H9 (cell line): ENCODE results near the gene DHRS1. TPM values are rescaled to one million over a fixed set of nuclear protein-coding genes. Genes with fewer than 3 reads are reported as not detected.

Source experiments
- DNase-seq: peaks from one replicate; pipeline ENCODE4 v3.0.0-alpha.2; 2017
- H2AFZ ChIP-seq: one replicate; pipeline ENCODE4 v1.6.1; 2013; ENCODE audit warnings: mild to moderate bottlenecking, low read length, control low read depth, moderate library complexity
- H2AK5ac ChIP-seq: 2 replicates; pipeline ENCODE4 v1.6.1; 2013; ENCODE audit warnings: low read length, control low read depth, mixed read lengths; ENCODE audit not compliant: insufficient read length
- H2BK120ac ChIP-seq: one replicate; pipeline ENCODE4 v1.6.1; 2013; ENCODE audit warnings: low read depth, mild to moderate bottlenecking, low read length, control low read depth, inconsistent platforms; ENCODE audit not compliant: poor library complexity, severe bottlenecking
- H2BK12ac ChIP-seq: 2 replicates; pipeline ENCODE4 v1.6.1; 2013; ENCODE audit warnings: low read length, control low read depth, mixed read lengths, low read depth; ENCODE audit not compliant: insufficient read length
- H2BK15ac ChIP-seq: 2 replicates; pipeline ENCODE4 v1.6.1; 2013; ENCODE audit warnings: low read depth, low read length, control low read depth
- H2BK20ac ChIP-seq: one replicate; pipeline ENCODE4 v1.6.1; 2013; ENCODE audit warnings: low read depth, mild to moderate bottlenecking, low read length, control low read depth, inconsistent platforms; ENCODE audit not compliant: poor library complexity, severe bottlenecking
- H2BK5ac ChIP-seq: 2 replicates; pipeline ENCODE4 v1.6.1; 2013; ENCODE audit warnings: low read length, control low read depth, mixed read lengths; ENCODE audit not compliant: insufficient read length
- H3K14ac ChIP-seq: 2 replicates; pipeline ENCODE4 v1.6.1; 2013; ENCODE audit warnings: low read length, control low read depth; ENCODE audit not compliant: insufficient read depth
- H3K18ac ChIP-seq: 2 replicates; pipeline ENCODE4 v1.6.1; 2013; ENCODE audit warnings: low read depth, mild to moderate bottlenecking, mixed read lengths, low read length, control low read depth; ENCODE audit not compliant: insufficient read length
- H3K23ac ChIP-seq: 2 replicates; pipeline ENCODE4 v1.6.1; 2013; ENCODE audit warnings: low read length, control low read depth, mixed read lengths, low read depth; ENCODE audit not compliant: insufficient read length
- H3K23me2 ChIP-seq: 2 replicates; pipeline ENCODE4 v1.6.1; 2013; ENCODE audit warnings: low read depth, mild to moderate bottlenecking, mixed read lengths, low read length, control low read depth; ENCODE audit not compliant: insufficient read length, poor library complexity, severe bottlenecking
- H3K27ac ChIP-seq: 2 replicates; pipeline ENCODE4 v1.5.1; 2013; ENCODE audit warnings: low read length, control low read depth, mixed read lengths, low read depth; ENCODE audit not compliant: insufficient read length
- H3K27me3 ChIP-seq: 2 replicates; pipeline ENCODE4 v1.6.1; 2013; ENCODE audit warnings: low read length, control low read depth, inconsistent platforms; ENCODE audit not compliant: insufficient read depth
- H3K4ac ChIP-seq: 2 replicates; pipeline ENCODE4 v1.6.1; 2013; ENCODE audit warnings: low read depth, mild to moderate bottlenecking, control low read depth, inconsistent platforms, low read length, moderate library complexity
- H3K4me1 ChIP-seq: 2 replicates; pipeline ENCODE4 v1.6.1; 2013; ENCODE audit warnings: low read length, control low read depth, inconsistent platforms; ENCODE audit not compliant: insufficient read depth
- H3K4me2 ChIP-seq: 2 replicates; pipeline ENCODE4 v1.6.1; 2013; ENCODE audit warnings: low read length, control low read depth, mixed read lengths; ENCODE audit not compliant: insufficient read length, insufficient read depth
- H3K56ac ChIP-seq: 2 replicates; pipeline ENCODE4 v1.6.1; 2013; ENCODE audit warnings: low read depth, mild to moderate bottlenecking, mixed read lengths, low read length, control low read depth; ENCODE audit not compliant: insufficient read length
- H3K79me1 ChIP-seq: 2 replicates; pipeline ENCODE4 v1.6.1; 2013; ENCODE audit warnings: low read depth, mild to moderate bottlenecking, moderate library complexity, low read length, control low read depth, inconsistent platforms; ENCODE audit not compliant: insufficient read depth, poor library complexity, severe bottlenecking
- H3K79me2 ChIP-seq: 2 replicates; pipeline ENCODE4 v1.6.1; 2013; ENCODE audit warnings: low read length, control low read depth, inconsistent platforms; ENCODE audit not compliant: insufficient read depth
- H3K9ac ChIP-seq: 2 replicates; pipeline ENCODE4 v1.6.1; 2013; ENCODE audit warnings: low read length, control low read depth, mixed read lengths; ENCODE audit not compliant: insufficient read length; ENCODE audit errors: extremely low read depth
- H3K9me3 ChIP-seq: one replicate; pipeline ENCODE4 v1.6.1; 2013; ENCODE audit warnings: low read depth, low read length, inconsistent platforms; ENCODE audit not compliant: control insufficient read depth
- H3T11ph ChIP-seq: one replicate; pipeline ENCODE4 v1.6.1; 2013; ENCODE audit warnings: mild to moderate bottlenecking, low read length, control low read depth, inconsistent platforms
- H4K20me1 ChIP-seq: one replicate; pipeline ENCODE4 v1.6.1; 2013; ENCODE audit not compliant: control insufficient read depth, insufficient read length, insufficient read depth
- H4K5ac ChIP-seq: 2 replicates; pipeline ENCODE4 v1.6.1; 2013; ENCODE audit warnings: low read depth, mild to moderate bottlenecking, mixed read lengths, low read length, control low read depth; ENCODE audit not compliant: insufficient read length
- H4K8ac ChIP-seq: replicated peaks from 2 replicates; pipeline ENCODE4 v1.6.1; 2013; ENCODE audit warnings: low read length, control low read depth, mixed read lengths, low read depth; ENCODE audit not compliant: insufficient read length
- H4K91ac ChIP-seq: 2 replicates; pipeline ENCODE4 v1.6.1; 2013; ENCODE audit warnings: low read depth, mild to moderate bottlenecking, moderate library complexity, mixed read lengths, low read length, control low read depth; ENCODE audit not compliant: insufficient read length
- H3K27ac Mint-ChIP-seq, 3 experiments: 2 replicates in 2 of 3; 3 replicates in 1 of 3; pipeline ENCODE4 v1.8.0; 2020 to 2021; ENCODE audit warnings: mixed read lengths in 3 of 3, mild to moderate bottlenecking in 1 of 3, moderate library complexity in 1 of 3
- H3K27me3 Mint-ChIP-seq: 2 replicates; pipeline ENCODE4 v1.8.0; 2021; ENCODE audit warnings: low read depth, mild to moderate bottlenecking, moderate library complexity, mixed read lengths
- H3K36me3 Mint-ChIP-seq, 3 experiments: 2 replicates in 2 of 3; 3 replicates in 1 of 3; pipeline ENCODE4 v1.8.0; 2020 to 2021; ENCODE audit warnings: low read depth in 3 of 3, mixed read lengths in 3 of 3; ENCODE audit not compliant: insufficient read depth in 1 of 3
- H3K4me1 Mint-ChIP-seq, 2 experiments: 2 replicates each; pipeline ENCODE4 v1.8.0; 2020; ENCODE audit warnings: mixed read lengths in 2 of 2
- H3K4me3 Mint-ChIP-seq, 2 experiments: 2 replicates in 1 of 2; 3 replicates in 1 of 2; pipeline ENCODE4 v1.8.0; 2020 to 2021; ENCODE audit warnings: mild to moderate bottlenecking in 2 of 2, mixed read lengths in 2 of 2, moderate library complexity in 1 of 2
- H3K9me3 Mint-ChIP-seq, 2 experiments: 2 replicates in 1 of 2; 3 replicates in 1 of 2; pipeline ENCODE4 v1.8.0; 2020; ENCODE audit warnings: mild to moderate bottlenecking in 2 of 2, mixed read lengths in 2 of 2, moderate library complexity in 1 of 2
- WGBS: extraction: QIAGEN DNeasy Blood & Tissue Kit; methylation state at CpG from one replicate; pipeline ENCODE4 v1.1.7; 2013; ENCODE audit warnings: missing lambda C conversion rate, low lambda C conversion rate, mixed read lengths; ENCODE audit not compliant: insufficient read length; ENCODE audit errors: extremely low coverage; 5-methylcytosine and 5-hydroxymethylcytosine counted together
- total RNA-seq: library from RNA; stranded (reverse); gene quantifications from 2 replicates; pipeline ENCODE4 v1.2.1, GENCODE V29; 2021
- TF ChIP-seq, protein P1 (sequence below): fragments of 200-600 bp; sonication (generic); conservative IDR thresholded peaks from 3 replicates; pipeline ENCODE4 v1.8.0; 2021; ENCODE audit warnings: antibody characterized with exemption, mild to moderate bottlenecking

DHRS1 gene
- total RNA-seq, 1 experiment from 2014 or later = 19.1 TPM

- no peaks in the 10 kb centered on the region for H3K79me2 ChIP-seq
- TF ChIP-seq, protein P1, sequence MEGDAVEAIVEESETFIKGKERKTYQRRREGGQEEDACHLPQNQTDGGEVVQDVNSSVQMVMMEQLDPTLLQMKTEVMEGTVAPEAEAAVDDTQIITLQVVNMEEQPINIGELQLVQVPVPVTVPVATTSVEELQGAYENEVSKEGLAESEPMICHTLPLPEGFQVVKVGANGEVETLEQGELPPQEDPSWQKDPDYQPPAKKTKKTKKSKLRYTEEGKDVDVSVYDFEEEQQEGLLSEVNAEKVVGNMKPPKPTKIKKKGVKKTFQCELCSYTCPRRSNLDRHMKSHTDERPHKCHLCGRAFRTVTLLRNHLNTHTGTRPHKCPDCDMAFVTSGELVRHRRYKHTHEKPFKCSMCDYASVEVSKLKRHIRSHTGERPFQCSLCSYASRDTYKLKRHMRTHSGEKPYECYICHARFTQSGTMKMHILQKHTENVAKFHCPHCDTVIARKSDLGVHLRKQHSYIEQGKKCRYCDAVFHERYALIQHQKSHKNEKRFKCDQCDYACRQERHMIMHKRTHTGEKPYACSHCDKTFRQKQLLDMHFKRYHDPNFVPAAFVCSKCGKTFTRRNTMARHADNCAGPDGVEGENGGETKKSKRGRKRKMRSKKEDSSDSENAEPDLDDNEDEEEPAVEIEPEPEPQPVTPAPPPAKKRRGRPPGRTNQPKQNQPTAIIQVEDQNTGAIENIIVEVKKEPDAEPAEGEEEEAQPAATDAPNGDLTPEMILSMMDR = no peak
- no peak overlapping the region for H2BK5ac ChIP-seq
- no peaks in the 10 kb centered on the region for H4K20me1 ChIP-seq
- no peaks in the 10 kb centered on the region; the same call in 1 of the 2 replicates for H3K27me3 Mint-ChIP-seq
- H3K9ac ChIP-seq = no peak overlapping the region
- H2BK120ac ChIP-seq = no peak overlapping the region
- H3K9me3 ChIP-seq = no peaks in the 10 kb centered on the region
- no peak overlapping the region for H3K4me3 Mint-ChIP-seq
- H2BK20ac ChIP-seq = no peak overlapping the region
- H3K27me3 ChIP-seq = no peaks in the 10 kb centered on the region
- no peak overlapping the region for H3K4ac ChIP-seq
- H3K79me1 ChIP-seq = no peaks in the 10 kb centered on the region
- H3K4me1 Mint-ChIP-seq = no peaks in the 10 kb centered on the region; a peak in 1 of 4 replicates
- H3K9me3 Mint-ChIP-seq = no peaks in the 10 kb centered on the region
- H3K27ac Mint-ChIP-seq = no peak overlapping the region
- H4K5ac ChIP-seq = no peak overlapping the region
- no peak overlapping the region for H3K27ac ChIP-seq
- no peak overlapping the region for H3K4me2 ChIP-seq
- no peaks in the 10 kb centered on the region for H3K4me1 ChIP-seq
- no peak overlapping the region for H2BK15ac ChIP-seq
- no peak for DNase-seq
- H3K23me2 ChIP-seq = no peaks in the 10 kb centered on the region
- H3K23ac ChIP-seq = no peak overlapping the region
- H3K36me3 Mint-ChIP-seq = peaks cover 3 to 17% (median 14%) of the 10 kb centered on the region in 3 experiments; a peak in 5 of 7 replicates
- H2BK12ac ChIP-seq = no peak overlapping the region
- H3K56ac ChIP-seq = no peak overlapping the region
- H3T11ph ChIP-seq = no peak overlapping the region
- H2AFZ ChIP-seq = no peak overlapping the region
- H3K14ac ChIP-seq = no peak overlapping the region
- no peak overlapping the region for H2AK5ac ChIP-seq
- H3K18ac ChIP-seq = no peak overlapping the region
- no peak overlapping the region for H4K91ac ChIP-seq
- H4K8ac ChIP-seq = no peak overlapping the region
- WGBS = no CpG with 5 or more reads among the region's 6 CpGs
These were observed 35.7 kb downstream of the DHRS1 start for GRCh38 chr14:24263848-24264247.
